Stomach smooth muscle (tissue), 2 donors: ENCODE measurements around the gene C15orf39.
"Not testable (repeated sequence)": the region's sequence is repeated elsewhere in the genome, so short reads cannot be mapped to it uniquely, and the experiment has no call there.

Experiments used
- H3K27ac ChIP-seq: one replicate; pipeline ENCODE4 v1.7.0; 2013; ENCODE audit warnings: mild to moderate bottlenecking, low read length, inconsistent platforms
- H3K27me3 ChIP-seq, 2 donors: one replicate each; pipeline ENCODE4 v1.7.0; 2013; ENCODE audit warnings: low read length in 2 of 2; ENCODE audit not compliant: insufficient read depth in 2 of 2, control insufficient read depth in 1 of 2
- H3K36me3 ChIP-seq, 2 donors: one replicate each; pipeline ENCODE4 v1.7.0; 2013; ENCODE audit warnings: low read length in 2 of 2; ENCODE audit not compliant: control insufficient read depth in 2 of 2, insufficient read depth in 2 of 2
- H3K4me1 ChIP-seq: one replicate; pipeline ENCODE4 v1.7.0; 2013; ENCODE audit warnings: low read length; ENCODE audit not compliant: control insufficient read depth, insufficient read depth
- H3K4me3 ChIP-seq, 2 donors: one replicate each; pipeline ENCODE4 v1.7.0; 2013; ENCODE audit warnings: low read length in 2 of 2
- H3K9ac ChIP-seq, 2 donors: one replicate each; pipeline ENCODE4 v1.7.0; 2013; ENCODE audit warnings: low read length in 2 of 2, mild to moderate bottlenecking in 1 of 2
- H3K9me3 ChIP-seq, 2 donors: one replicate each; pipeline ENCODE4 v1.7.0; 2013; ENCODE audit warnings: low read length in 2 of 2; ENCODE audit not compliant: control insufficient read depth in 2 of 2
- donor health status: healthy.
- donor health status: Pancreatic carcinoma.

The C15orf39 gene

GRCh38 chr15:75232826-75233503, 31.3 kb downstream of the C15orf39 start:
- Histone ChIP-seq H3K27me3 (peaks cover 5 to 23% of the 10 kb centered on the region in 2 donors), H3K4me1 (no peaks in the 10 kb centered on the region), H3K4me3 (no peak overlapping the region), H3K9ac (no peak overlapping the region), H3K27ac (no peak overlapping the region), H3K9me3 (no peaks in the 10 kb centered on the region), H3K36me3 (no peaks in the 10 kb centered on the region)

DNA sequence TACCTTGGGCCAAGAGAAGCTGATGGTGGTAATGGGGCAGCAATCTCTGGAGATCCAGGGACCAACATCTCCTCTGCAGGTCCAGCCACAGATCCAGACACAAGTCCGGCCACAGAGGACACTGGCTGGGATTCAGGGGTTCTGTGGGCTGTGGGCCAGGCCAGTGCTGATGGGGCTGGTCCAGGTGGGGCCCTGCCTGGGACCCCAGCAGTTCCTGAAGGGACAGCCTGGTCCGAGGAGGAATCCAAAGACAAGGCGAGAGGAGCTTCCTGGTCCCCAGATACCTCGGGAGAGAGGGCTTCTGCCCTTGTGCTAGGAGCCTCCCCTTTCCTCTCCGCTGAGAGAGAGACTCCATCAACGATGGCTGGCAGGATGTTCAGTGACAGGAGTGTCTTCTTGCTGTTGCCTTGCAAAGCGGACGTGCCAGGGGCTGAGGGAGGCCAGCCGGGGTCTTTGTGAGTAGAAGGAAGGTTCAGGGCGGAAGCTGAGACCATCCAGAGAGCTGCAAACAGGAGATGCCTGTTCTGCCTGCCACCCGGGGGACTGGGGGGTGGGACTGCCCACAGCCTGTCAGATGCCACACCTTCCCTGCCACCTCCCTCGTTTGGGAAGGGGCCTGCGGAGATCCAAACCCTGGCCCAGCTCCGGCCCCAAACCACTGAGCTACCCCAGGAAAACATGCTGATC, 32.0 kb downstream of the C15orf39 start:
- no peak overlapping the region for H3K4me3 ChIP-seq
- H3K36me3 ChIP-seq: no peaks in the 10 kb centered on the region

GRCh38 chr15:75234191-75234810, 32.6 kb downstream of the C15orf39 start:
- Histone ChIP-seq H3K9ac (no peak overlapping the region), H3K4me1 (no peaks in the 10 kb centered on the region), H3K36me3 (no peaks in the 10 kb centered on the region), H3K27me3 (peaks cover 5 to 25% of the 10 kb centered on the region in 2 donors), H3K9me3 (no peaks in the 10 kb centered on the region), H3K27ac (no peak overlapping the region), H3K4me3 (no peak overlapping the region)

More for the DNA sequence above, 32.0 kb downstream of the C15orf39 start:
- Histone ChIP-seq H3K27ac (no peak overlapping the region), H3K9me3 (no peaks in the 10 kb centered on the region), H3K4me1 (no peaks in the 10 kb centered on the region), H3K27me3 (peaks cover 5 to 25% of the 10 kb centered on the region in 2 donors), H3K9ac (no peak overlapping the region)

- no peak overlapping the region for H3K9ac ChIP-seq
- no peaks in the 10 kb centered on the region for H3K4me1 ChIP-seq
- H3K9me3 ChIP-seq: no peaks in the 10 kb centered on the region
- H3K4me3 ChIP-seq: no peak overlapping the region
- H3K27ac ChIP-seq: no peak overlapping the region
- H3K27me3 ChIP-seq: peaks cover 5 to 25% of the 10 kb centered on the region in 2 donors
- H3K36me3 ChIP-seq: no peaks in the 10 kb centered on the region
These were observed 33.5 kb downstream of the C15orf39 start for GRCh38 chr15:75235051-75235673.

GRCh38 chr15:75235760-75236729, 34.4 kb downstream of the C15orf39 start:
- no peaks in the 10 kb centered on the region for H3K4me1 ChIP-seq
- H3K9ac ChIP-seq: no peak overlapping the region
- H3K27ac ChIP-seq: no peak overlapping the region
- H3K36me3 ChIP-seq: no peaks in the 10 kb centered on the region
- no peaks in the 10 kb centered on the region for H3K9me3 ChIP-seq
- no peak overlapping the region for H3K4me3 ChIP-seq
- peaks cover 5 to 28% of the 10 kb centered on the region in 2 donors for H3K27me3 ChIP-seq

DNA sequence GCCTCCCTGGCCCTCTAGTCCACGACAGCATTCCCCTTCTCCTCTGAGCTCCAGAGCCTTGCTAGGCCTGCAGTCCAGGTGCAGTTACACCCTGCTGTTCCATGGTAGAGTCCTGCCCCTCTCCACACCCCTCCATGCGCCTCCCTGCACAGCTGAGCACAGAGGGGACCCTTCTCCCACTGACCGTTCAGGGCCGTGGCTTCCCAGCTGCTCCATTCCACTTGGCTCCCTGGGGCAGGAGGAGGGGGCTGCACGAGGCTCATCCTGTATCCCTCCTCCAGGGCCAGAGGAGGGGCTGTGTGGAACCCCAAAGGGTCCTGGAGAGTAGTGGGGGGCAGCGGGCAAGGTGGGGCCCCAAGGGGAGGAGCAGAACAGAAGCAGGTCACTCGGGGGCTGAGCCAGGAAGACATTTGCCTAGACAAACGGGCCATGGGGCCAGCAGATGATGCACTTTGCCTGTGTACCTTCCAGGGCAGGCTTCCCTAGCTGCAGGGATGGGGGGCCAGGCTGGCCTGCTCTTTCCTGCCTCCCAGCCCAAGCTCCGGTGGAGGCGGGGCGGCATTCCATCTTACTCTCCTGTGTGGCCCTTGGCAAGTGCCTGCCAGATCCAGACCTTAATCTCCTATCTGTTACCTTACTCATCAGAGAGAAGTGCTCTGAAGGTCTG, 35.8 kb downstream of the C15orf39 start:
- H3K4me3 ChIP-seq: no peak overlapping the region
- H3K27ac ChIP-seq: no peak overlapping the region
- no peaks in the 10 kb centered on the region for H3K4me1 ChIP-seq
- no peaks in the 10 kb centered on the region for H3K9me3 ChIP-seq
- H3K36me3 ChIP-seq: no peaks in the 10 kb centered on the region
- no peak overlapping the region for H3K9ac ChIP-seq
- peaks cover 5 to 28% of the 10 kb centered on the region in 2 donors for H3K27me3 ChIP-seq

DNA sequence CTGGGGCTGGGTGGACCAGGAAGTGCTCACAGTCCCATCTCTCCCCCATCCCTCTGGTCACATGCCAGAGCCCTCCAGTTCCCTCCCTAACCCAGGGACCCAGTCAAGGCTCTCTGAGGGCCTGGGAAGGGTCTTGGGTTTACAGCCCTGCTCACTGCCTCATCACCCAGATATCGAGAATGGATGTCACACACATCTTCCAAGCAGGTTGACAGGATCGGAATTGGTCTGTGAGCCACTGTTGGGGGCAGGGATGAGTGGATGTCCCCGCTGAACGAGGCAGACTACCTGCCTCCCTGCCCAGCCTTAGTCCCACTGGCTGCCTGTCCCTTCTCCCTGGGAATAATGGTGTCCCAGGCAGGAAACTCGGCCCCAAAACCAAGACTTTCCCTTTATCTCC, 36.5 kb downstream of the C15orf39 start:
- H3K9me3 ChIP-seq: no peaks in the 10 kb centered on the region
- no peak overlapping the region for H3K4me3 ChIP-seq
- H3K36me3 ChIP-seq: no peaks in the 10 kb centered on the region
- H3K27ac ChIP-seq: no peak overlapping the region
- H3K4me1 ChIP-seq: no peaks in the 10 kb centered on the region
- H3K27me3 ChIP-seq: peaks cover 5 to 24% of the 10 kb centered on the region in 2 donors
- H3K9ac ChIP-seq: no peak overlapping the region

DNA sequence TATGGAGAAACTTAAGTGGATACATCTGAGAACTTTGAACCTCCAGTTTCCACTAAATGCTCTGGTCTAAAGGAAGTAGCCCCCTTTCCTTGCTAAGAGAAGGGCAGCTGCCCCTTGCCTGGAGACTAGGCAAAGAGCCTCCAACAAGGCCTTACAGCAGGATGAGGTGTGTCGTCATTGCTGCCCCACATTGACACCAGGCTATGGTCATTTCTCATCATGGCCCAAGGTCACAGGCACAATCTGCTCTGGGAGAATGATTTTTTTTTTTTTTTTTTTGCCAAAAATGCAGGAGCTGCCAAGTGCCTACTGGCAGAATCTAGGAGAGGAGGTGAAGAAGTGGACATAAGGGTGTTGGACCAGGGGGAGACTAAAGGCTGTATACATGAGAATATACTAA, 44.1 kb downstream of the C15orf39 start:
- not testable (repeated sequence) for H3K27ac ChIP-seq, H3K27me3 ChIP-seq, H3K9me3 ChIP-seq, H3K36me3 ChIP-seq, H3K4me3 ChIP-seq, H3K9ac ChIP-seq, H3K4me1 ChIP-seq

DNA sequence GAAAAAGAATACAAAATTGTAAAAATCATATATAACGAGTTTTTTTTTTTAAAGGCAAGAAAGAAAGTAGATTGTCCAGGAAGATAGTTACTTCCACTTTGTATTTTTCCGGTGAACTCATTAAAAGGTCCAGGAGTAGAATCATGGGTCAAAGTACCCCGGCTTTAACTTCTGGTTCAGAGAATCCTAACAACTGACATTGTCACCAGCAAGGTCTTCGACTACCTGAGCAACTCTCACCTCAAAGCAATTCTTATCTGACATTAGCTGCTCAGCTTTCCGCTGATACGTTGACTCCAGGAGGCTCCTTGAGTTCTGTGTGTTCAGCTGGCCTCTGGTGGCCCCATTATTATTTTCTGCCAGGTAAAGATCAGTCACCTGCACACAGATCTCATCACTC, 47.3 kb downstream of the C15orf39 start:
- not testable (repeated sequence) for H3K27ac ChIP-seq, H3K9me3 ChIP-seq, H3K4me3 ChIP-seq, H3K4me1 ChIP-seq, H3K27me3 ChIP-seq, H3K36me3 ChIP-seq, H3K9ac ChIP-seq
